Adipocyte (in vitro differentiated cells): ENCODE data around the gene FKBP11.

Experiments used
- DNase-seq: peaks from one replicate; pipeline ENCODE4 v3.0.0-alpha.2; 2015; ENCODE audit warnings: low read depth
- H3K27me3 ChIP-seq: replicated peaks from 2 replicates; pipeline ENCODE4 v1.7.0; 2013; ENCODE audit warnings: mild to moderate bottlenecking, low read length, moderate library complexity; ENCODE audit not compliant: control insufficient read depth, insufficient read depth
- H3K36me3 ChIP-seq: 2 replicates; pipeline ENCODE4 v1.7.0; 2013; ENCODE audit warnings: low read length, mild to moderate bottlenecking, moderate library complexity; ENCODE audit not compliant: control insufficient read depth, insufficient read depth, severe bottlenecking
- H3K4me1 ChIP-seq: 2 replicates; pipeline ENCODE4 v1.7.0; 2013; ENCODE audit warnings: mild to moderate bottlenecking, low read length, moderate library complexity; ENCODE audit not compliant: control insufficient read depth, insufficient read depth
- H3K4me3 ChIP-seq: 2 replicates; pipeline ENCODE4 v1.7.0; 2013; ENCODE audit warnings: mild to moderate bottlenecking, low read length, moderate library complexity
- H3K9ac ChIP-seq: 2 replicates; pipeline ENCODE4 v1.7.0; 2013; ENCODE audit warnings: mild to moderate bottlenecking, low read length, moderate library complexity
- H3K9me3 ChIP-seq: 2 replicates; pipeline ENCODE4 v1.7.0; 2013; ENCODE audit warnings: mild to moderate bottlenecking, low read length, moderate library complexity; ENCODE audit not compliant: control insufficient read depth

FKBP11 gene

DNA sequence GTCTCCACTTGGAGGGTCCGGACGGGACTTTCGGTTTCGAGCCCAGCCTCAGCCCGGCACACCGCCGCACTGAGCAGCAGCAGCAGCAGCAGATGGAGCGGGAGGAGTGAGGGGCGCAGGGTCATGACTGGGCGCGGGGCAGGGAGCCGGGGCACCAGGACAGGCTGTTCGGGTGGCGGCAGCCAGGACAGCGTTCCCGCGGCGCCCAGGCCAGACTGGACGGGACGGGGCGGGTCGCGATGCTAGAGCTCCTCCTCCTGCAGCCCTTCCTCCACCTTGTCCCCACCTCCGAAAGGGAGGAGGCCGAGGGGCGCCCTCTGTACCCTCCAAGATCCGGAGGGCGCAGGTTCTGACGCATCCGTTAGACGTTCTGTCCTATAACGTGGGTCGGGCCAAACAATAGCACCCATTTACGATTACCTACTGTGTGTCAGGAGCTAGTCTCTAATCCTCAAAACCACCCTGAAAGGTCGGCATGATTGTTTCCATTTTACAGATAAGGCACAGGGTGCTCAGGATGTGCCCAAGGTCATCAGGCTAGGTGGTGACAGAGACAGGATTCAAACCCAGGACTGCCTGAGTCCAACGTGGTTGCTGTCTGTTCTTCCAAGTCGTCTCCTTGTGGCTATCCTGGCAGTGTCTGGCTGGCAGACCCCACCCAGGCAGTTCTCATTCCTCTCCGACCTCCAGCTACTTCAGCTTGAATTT, at the start of gene FKBP11:
Gene FKBP11 (minus strand): TSS at position 189 of the 708 bp plus-strand sequence. CDS start 64 bp downstream, at position 125.
- DNase-seq = peak; percentile 78
- H3K9ac ChIP-seq = peak within 1 kb of the TSS; percentile 92
- H3K4me3 ChIP-seq = peak within 1 kb of the TSS; percentile 93
- no peaks in the 10 kb centered on the region for H3K9me3 ChIP-seq
- H3K4me1 ChIP-seq = peaks cover 14% of the 10 kb centered on the region
- peaks cover 52% of the 10 kb centered on the region for H3K36me3 ChIP-seq
- no peaks in the 10 kb centered on the region for H3K27me3 ChIP-seq

DNA sequence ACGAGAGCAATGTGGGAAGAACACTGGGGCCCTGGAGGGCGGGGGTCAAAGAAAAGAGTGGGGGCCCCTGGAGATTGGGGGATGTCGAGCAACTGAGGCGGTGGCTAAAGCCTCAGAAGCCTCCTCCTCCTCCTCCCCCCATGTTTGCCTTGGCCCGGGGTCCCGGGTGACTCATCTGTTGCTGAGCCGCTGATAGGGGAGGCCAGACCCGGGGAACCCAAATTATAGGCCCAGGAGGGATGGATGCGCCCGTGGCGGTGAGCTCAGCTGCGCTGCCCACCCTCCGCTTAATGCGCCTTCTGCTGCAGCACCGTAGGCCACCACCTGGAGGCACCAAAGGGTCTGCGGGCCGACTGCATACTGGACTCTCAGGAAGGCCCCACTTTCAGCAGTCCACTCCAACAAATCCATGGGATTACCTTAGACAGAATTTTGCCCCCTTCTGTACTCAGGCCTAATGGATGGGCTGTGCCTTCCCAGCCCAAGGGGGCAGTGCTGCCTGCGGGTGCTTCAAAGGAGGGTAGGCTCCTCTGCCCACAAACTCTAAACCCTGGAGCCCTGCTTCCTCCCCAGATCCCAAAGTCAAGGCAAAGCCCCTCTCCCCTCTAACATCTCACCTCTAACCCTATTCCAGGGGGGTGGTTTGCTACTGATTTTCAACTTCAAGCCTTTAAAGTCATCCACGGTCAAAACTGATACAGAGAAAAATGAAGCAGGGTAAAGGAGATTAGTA, 48.8 kb upstream of the FKBP11 start:
- Histone ChIP-seq H3K27me3 (peaks cover 64% of the 10 kb centered on the region), H3K36me3 (no peaks in the 10 kb centered on the region), H3K4me3 (no peak overlapping the region), H3K9ac (no peak overlapping the region), H3K4me1 (peaks cover 18% of the 10 kb centered on the region), H3K9me3 (no peaks in the 10 kb centered on the region)
- DNase-seq = no peak

DNA sequence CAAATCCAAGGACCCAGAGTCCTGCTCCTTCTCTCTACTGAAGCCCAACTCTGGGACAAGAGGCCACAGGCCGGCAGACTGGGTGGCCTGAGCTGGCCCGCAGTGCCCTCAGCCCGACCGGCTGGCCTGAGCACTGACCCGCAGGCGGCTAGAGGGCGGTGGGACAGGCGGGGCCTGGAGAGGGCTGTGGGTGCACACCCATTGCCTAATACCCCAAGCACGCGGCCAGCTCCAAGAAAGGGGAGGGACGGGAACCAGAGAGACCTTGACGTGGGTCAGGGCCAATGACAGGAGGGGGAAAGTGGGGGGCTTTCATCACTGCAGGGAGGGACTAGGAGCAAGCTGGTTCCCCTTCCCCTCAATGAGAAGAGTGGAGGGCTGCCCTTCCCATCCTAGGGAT, 48.2 kb upstream of the FKBP11 start:
- no peak for DNase-seq
- H3K4me1 ChIP-seq = peaks cover 12% of the 10 kb centered on the region
- H3K36me3 ChIP-seq = no peaks in the 10 kb centered on the region
- H3K9me3 ChIP-seq = no peaks in the 10 kb centered on the region
- H3K27me3 ChIP-seq = peaks cover 64% of the 10 kb centered on the region
- H3K4me3 ChIP-seq = no peak overlapping the region
- no peak overlapping the region for H3K9ac ChIP-seq

DNA sequence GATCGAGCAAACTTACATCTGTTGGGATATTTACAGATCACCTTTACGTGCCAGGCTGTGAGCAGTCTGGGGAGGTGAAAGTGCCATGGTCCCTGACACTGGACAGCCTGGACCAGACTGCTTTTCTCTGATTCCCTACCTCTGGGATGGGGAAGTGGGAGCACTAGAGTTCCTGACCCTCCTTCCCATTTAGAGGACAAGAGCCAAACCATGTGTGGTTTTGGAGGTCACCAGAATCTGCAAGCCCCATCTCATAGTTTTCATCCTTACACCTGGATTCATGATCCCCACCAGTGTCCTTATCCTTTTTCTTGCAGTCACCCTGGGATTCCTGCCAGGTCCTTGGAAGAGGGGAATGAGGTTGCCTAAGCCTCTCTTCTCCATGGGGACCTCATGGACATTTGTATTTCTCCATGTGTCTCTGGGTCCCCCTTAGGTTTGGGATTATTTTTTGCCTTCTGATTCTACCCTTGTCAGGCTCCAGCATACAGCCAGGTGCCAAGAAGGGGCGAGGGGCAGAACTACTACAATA, 47.7 kb upstream of the FKBP11 start:
- DNase-seq = no peak
- Histone ChIP-seq H3K9me3 (no peaks in the 10 kb centered on the region), H3K4me1 (peaks cover 10% of the 10 kb centered on the region), H3K27me3 (peaks cover 66% of the 10 kb centered on the region), H3K36me3 (no peaks in the 10 kb centered on the region), H3K9ac (no peak overlapping the region), H3K4me3 (no peak overlapping the region)

DNA sequence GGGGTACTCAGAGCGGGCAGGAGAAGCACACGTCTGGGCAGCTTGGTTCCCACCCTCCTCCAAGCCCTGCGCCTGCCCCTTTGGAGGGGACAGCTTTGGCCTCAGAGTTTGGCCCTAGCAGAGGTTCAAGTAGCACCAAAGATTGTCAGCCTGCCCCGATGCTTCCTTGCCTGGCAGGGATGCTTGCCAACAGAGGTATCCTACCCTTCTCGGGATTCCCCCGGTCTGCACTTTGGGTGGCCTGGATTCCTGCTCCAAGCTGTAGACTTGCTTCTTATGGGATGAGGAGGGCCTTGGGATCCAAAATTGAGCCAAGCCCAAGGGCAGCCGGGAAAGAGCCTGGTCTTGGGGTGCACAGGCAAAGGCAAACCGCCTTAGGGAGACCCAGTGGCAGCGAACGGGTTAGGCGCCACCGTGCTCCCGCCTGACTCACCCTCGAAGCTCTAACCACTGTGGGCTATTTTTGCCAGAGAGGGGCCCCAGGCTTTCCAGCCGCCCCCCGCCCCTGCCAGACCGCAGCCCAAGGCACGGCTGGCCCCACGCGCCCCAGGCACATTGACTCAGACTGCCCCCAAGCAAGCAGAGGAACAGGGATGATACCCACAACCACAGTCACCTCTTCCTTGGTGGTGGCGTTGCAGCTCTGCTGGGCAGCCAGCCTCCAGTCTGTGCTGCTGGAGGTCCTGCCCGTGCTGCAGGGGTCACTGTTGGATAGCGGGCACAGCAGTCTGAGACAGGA, 47.1 kb upstream of the FKBP11 start:
- Histone ChIP-seq H3K9me3 (no peaks in the 10 kb centered on the region), H3K27me3 (peaks cover 63% of the 10 kb centered on the region), H3K4me3 (no peak overlapping the region), H3K4me1 (peaks cover 10% of the 10 kb centered on the region), H3K36me3 (no peaks in the 10 kb centered on the region), H3K9ac (no peak overlapping the region)
- DNase-seq = no peak

DNA sequence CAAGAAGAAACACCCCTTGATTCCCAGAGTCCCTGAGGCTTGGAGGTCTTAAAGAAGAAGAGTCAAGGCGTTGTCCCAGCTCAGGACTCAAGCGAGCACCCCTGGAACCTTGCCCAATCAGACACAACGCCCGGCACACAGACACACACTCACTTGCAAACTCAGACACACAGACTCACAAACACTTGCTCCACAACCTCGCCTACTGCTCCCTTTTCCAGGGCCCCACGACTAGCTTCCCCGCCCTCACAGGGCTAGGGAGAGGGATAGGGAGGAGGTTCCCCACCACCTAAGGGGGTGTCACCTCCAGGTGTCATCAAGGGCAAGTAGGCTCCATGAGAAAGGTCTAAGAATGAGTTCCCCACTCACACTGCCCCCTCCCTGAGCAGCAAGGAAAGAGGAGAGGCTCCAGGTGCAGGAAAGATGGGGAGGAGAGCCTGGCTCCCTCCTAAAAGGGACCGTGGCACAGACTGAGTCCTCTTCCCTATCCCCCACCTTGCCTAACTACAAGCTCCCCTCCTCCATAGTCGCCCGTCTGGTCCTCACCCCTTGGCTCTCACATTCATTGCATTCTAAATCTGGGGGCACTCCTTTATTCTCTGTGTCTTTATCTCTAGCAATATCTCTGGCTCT, 45.5 kb upstream of the FKBP11 start:
- no peak for DNase-seq
- H3K9ac ChIP-seq = peak overlapping the region; percentile 49
- no peaks in the 10 kb centered on the region for H3K36me3 ChIP-seq
- no peaks in the 10 kb centered on the region for H3K9me3 ChIP-seq
- peak overlapping the region; percentile 66 for H3K4me3 ChIP-seq
- peaks cover 10% of the 10 kb centered on the region for H3K4me1 ChIP-seq
- peaks cover 53% of the 10 kb centered on the region for H3K27me3 ChIP-seq

DNA sequence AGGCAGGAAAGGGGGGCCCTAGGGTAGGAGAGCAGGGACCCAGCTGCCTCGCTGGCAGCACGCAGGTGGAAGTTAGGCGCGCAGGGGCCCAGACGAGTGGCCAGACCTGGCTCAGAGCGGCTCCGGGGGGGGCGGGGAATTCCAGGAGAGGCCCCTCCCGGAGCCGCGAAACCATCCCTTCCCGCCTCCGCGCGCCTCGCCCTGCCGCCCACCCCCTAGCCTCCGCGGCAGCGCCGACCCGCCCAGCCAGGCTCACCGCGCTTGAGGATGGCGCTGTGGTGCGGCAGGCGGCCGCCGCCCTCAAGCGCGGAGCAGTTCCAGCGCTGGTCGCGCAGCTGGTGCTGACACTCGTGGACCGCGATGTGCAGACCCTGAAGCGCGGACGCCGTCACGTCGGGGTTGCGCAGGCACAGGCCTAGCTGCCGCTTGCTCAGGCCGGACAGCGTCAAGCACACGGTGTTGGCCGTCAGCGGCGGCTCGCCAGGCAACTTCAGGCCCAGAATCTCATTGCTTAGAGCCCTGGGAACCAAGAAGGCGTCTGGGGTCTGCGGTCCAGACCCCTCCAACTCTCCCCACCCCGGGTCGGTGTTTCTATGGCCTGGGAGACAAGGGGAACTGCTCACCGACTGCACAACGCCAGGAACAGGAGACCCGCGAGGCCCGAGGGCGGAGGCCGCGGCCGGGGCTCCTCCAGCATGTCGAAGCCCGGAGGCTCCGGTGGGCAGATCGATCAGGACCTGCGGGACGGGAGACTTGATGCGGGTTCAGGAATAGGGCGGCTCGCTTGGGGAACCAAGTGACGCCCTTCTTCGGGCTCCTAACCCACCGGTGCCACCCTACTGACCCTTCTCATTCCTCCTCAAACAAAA, 44.8 kb upstream of the FKBP11 start:
- H3K4me3 ChIP-seq = no peak overlapping the region
- DNase-seq = peak; percentile 36
- no peaks in the 10 kb centered on the region for H3K9me3 ChIP-seq
- H3K27me3 ChIP-seq = peaks cover 49% of the 10 kb centered on the region
- H3K4me1 ChIP-seq = peaks cover 10% of the 10 kb centered on the region
- no peaks in the 10 kb centered on the region for H3K36me3 ChIP-seq
- H3K9ac ChIP-seq = no peak overlapping the region

DNA sequence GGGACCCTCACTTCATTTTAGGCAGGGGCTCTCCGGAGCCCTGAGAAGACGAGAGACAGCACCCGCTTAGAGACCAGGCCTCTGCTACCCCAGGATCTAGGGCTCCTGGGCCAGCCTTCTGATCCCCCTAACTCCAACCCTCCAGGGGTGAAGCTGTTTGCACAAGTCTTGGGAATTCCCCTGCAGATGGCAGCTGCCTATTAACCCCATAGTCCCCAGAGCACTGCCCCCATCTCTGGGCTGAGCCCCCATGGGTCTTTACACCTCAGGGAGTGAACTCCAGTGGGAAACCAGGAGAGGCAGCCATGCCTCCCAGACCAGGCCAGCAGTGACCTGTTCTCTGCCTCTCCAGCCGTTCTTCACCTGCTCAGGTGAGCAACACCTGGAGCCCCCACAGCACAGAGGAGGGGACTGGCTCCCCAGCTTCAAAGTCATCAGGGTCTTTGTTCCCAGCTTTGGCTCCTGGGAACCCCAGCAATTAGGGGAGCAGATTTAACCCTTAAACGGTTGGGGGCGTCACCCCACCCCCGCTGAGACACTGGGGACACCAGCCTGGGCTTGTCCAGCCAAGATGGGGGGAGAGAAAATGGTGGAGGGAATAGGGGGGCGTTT, 44.0 kb upstream of the FKBP11 start:
- H3K27me3 ChIP-seq = peaks cover 57% of the 10 kb centered on the region
- H3K9me3 ChIP-seq = no peaks in the 10 kb centered on the region
- no peak for DNase-seq
- H3K36me3 ChIP-seq = no peaks in the 10 kb centered on the region
- peaks cover 10% of the 10 kb centered on the region for H3K4me1 ChIP-seq
- no peak overlapping the region for H3K4me3 ChIP-seq
- no peak overlapping the region for H3K9ac ChIP-seq

DNA sequence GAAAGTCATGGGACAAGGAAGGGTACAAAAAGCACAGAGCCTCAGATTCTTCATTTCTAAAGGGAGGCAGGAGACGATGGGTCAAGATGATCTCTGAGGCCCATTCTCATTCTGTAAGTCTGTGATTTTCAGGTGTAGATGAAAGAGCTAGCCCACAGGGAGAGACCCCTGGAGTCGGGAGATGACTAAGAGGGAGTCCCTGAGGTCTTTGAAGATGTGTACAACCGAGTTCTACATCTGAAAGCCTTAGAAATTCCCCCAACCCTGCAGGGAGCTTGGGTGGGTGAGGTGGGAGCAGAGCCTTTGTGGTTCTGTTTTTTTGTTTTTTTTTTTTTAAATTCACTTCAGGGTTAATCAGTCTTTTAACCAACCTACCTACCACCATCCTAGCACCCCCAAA, 43.2 kb upstream of the FKBP11 start:
- no peak for DNase-seq
- no peak overlapping the region for H3K4me3 ChIP-seq
- H3K4me1 ChIP-seq = peaks cover 4% of the 10 kb centered on the region
- no peaks in the 10 kb centered on the region for H3K36me3 ChIP-seq
- no peak overlapping the region for H3K9ac ChIP-seq
- no peaks in the 10 kb centered on the region for H3K9me3 ChIP-seq
- peaks cover 57% of the 10 kb centered on the region for H3K27me3 ChIP-seq

DNA sequence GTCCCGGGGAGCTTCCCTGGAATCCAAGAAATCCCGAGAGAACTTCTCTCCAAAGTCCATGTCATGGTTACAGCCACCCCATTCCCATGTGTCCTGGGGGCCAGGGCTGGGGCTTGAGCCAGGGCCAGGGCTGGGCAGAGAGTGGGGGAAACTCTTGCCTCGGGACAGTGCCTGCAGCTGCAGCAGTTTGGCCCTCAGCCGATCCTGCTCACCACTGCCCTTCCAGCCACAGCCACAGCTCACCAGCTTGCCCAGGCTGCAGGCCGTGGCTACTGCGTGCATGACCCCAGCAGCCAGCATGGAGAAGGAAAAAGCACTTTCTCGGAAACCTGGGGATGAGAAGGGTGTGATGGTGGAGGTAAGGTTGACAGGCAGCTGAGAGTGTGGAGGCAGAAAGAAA, 42.7 kb upstream of the FKBP11 start:
- no peaks in the 10 kb centered on the region for H3K4me1 ChIP-seq
- DNase-seq = no peak
- no peaks in the 10 kb centered on the region for H3K9me3 ChIP-seq
- H3K9ac ChIP-seq = no peak overlapping the region
- H3K27me3 ChIP-seq = peaks cover 57% of the 10 kb centered on the region
- H3K4me3 ChIP-seq = no peak overlapping the region
- no peaks in the 10 kb centered on the region for H3K36me3 ChIP-seq
